HFF-Myc (cell line): ENCODE results near the gene CD4.

Source experiments
- DNase-seq: peaks from one replicate; pipeline ENCODE4 v3.0.0-alpha.2; 2011; ENCODE audit warnings: low read depth; ENCODE audit errors: extremely low read depth
- H3K4me3 ChIP-seq: replicated peaks from 2 replicates; pipeline ENCODE4 v1.5.1; 2011; ENCODE audit warnings: low read depth, mild to moderate bottlenecking, control low read depth, low read length
- TF ChIP-seq, protein P1 (sequence below): IDR thresholded peaks from 2 replicates; pipeline ENCODE4 v1.5.1; 2012; ENCODE audit warnings: mild to moderate bottlenecking, low read depth, low read length, control low read depth; ENCODE audit errors: missing control alignments

The CD4 gene

DNA sequence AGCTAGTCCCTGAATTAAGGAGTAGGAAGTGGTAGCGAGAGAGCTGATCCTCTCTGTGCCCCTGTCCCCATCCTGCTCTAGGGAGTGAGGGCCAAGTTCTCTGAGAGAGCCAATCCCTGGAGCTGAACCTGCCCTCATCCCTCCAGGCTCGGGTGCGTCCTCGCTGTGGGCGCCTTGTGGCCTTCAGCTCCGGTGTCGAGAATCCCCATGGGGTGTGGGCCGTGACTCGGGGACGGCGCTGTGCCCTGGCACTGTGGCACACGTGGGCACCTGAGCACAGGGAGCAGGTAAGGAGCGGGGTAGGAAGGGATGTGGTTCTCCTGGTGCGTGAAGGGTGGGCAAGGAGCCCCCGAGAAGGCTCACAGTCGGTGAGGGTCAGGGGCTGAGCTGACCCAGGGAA, 49.5 kb downstream of the CD4 start:
- TF ChIP-seq, protein P1, sequence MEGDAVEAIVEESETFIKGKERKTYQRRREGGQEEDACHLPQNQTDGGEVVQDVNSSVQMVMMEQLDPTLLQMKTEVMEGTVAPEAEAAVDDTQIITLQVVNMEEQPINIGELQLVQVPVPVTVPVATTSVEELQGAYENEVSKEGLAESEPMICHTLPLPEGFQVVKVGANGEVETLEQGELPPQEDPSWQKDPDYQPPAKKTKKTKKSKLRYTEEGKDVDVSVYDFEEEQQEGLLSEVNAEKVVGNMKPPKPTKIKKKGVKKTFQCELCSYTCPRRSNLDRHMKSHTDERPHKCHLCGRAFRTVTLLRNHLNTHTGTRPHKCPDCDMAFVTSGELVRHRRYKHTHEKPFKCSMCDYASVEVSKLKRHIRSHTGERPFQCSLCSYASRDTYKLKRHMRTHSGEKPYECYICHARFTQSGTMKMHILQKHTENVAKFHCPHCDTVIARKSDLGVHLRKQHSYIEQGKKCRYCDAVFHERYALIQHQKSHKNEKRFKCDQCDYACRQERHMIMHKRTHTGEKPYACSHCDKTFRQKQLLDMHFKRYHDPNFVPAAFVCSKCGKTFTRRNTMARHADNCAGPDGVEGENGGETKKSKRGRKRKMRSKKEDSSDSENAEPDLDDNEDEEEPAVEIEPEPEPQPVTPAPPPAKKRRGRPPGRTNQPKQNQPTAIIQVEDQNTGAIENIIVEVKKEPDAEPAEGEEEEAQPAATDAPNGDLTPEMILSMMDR: no peak
- no peak for DNase-seq
- no peak overlapping the region for H3K4me3 ChIP-seq

DNA sequence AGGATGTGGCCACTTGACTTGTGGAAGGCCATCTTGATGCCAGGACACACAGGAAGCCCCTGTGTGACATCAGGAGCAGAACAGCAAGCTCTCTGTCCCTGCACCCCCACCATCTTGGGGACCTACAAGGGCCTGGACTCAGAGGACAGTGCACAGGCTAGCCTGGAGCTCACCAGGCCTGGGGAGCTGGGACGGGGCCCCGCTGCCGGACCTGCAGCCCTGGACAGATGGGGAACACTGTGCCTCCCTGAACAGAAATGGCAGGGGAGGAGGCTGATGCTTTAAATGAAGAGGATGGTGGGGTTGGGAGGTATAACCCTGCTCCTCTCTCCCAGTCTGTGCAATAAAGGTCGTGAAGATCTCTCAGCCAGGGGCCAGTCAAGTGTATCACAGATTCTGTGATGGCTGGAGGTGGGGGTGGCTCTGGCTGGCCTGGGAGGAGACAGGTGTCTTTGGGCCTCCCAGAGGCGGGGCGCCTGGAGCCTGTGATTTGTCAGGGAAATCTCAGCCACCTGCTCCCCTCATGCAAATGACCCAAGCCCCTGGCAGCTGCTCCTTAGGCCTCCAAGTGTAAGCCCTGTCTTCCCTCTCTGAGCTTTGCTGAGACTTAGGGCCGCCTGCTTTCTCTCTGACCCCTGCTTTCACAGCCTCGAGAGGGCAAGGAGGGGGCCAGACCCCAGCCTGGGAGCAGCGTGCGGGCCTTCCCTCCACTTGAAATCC, 50.3 kb downstream of the CD4 start:
- TF ChIP-seq, protein P1: no peak
- DNase-seq: no peak
- H3K4me3 ChIP-seq: no peak overlapping the region

DNA sequence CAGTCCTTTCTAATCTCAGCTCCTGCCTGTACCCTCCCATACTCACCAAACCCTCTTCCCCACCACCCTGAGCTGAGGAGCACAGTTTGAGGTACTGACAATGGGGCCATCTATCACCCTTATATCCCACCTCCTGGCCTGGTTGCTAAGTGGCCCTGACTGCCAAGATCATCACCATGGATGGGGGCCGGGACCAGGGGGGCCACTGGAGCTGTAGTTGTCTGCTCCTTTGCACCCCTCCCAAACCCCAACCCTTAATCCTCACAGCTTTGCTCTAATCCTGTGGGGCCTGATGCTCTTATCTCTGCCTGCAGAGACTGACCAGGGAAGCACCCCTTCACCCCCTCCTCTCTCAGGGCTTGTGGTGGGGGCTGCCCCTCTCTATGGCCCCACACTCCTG, 51.0 kb downstream of the CD4 start:
- no peak overlapping the region for H3K4me3 ChIP-seq
- DNase-seq: no peak
- TF ChIP-seq, protein P1: no peak

DNA sequence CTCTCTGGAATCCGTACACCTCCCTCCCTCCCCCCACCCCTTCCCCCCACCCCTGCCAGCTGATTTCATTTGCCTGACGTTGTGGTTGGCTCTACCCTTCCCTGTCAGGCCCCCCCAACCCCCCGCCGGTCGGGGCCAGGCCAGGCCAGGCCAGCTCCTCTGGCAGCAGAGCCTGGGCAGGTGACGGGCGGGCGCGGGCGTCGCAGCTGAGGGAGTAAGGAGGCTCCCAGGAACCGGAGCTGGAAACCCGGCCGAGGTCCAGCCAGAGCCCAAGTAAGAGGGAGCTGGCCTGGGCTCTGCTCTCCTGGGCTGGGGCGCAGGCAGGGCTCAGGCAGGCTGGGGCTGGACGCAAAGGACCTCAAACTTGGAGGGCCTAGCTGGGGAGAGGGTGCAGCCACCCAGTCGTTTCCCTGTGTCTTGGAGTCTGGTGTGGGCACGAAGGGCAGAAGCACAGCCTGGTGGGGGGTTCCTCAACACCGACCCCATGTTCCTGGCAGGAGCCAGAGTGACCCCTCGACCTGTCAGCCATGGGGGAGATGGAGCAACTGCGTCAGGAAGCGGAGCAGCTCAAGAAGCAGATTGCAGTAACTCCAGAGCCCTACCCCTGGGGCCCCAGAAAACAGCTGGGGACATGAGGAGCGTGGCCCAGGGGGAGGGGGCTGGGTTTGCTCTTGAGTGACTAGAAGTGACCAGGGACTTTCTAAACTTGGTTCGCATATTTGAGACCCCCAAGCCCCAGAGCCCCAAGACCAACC, 51.6 kb downstream of the CD4 start, which contains the start of gene GNB3:
Gene GNB3 (plus strand): TSS at position 165 of the 755 bp plus-strand sequence. CDS start 363 bp downstream, at position 528.
- TF ChIP-seq, protein P1: no peak
- DNase-seq: no peak
- H3K4me3 ChIP-seq: no peak within 1 kb of the TSS

DNA sequence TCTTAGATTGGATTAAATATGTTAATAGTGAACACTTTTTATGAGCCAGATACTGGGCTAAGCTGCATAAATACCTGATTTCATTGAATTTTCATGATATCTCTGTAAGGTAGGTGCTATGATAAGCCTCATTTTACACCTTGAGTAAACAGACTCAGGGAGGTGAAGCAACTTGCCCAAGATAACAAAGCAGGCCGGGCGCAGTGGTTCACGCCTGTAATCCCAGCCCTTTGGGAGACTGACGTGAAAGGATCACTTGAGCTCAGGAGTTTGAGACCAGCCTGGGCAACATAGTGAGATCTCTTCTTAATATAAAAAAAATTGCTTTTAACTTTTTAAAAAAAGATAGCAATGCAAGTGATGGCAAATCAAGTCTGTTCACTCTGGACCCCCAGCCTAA, 52.7 kb downstream of the CD4 start:
- no peak overlapping the region for H3K4me3 ChIP-seq
- TF ChIP-seq, protein P1: no peak
- no peak for DNase-seq

DNA sequence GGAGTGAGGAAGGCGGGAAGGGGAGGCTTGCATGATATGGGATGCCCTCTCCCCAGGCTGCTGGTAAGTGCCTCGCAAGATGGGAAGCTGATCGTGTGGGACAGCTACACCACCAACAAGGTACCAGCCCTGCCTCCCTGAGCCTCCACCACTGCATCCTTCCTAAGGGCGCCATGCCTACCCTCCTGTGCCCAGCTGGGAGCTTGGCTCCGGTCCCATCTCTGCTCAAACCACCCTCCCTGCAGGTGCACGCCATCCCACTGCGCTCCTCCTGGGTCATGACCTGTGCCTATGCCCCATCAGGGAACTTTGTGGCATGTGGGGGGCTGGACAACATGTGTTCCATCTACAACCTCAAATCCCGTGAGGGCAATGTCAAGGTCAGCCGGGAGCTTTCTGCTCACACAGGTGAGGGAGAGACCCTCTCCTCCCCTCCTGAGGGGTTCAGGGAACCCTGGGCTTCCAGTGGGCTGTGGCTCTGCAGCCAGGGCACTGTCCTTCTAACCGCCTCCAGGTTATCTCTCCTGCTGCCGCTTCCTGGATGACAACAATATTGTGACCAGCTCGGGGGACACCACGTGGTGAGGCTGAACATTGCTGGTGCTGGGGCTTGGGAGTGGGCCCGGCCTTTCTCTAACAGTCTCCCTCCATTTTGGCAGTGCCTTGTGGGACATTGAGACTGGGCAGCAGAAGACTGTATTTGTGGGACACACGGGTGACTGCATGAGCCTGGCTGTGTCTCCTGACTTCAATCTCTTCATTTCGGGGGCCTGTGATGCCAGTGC, 54.0 kb downstream of the CD4 start:
- no peak for DNase-seq
- TF ChIP-seq, protein P1: no peak
- no peak overlapping the region for H3K4me3 ChIP-seq
